Panc1 (cell line): Measurements from ENCODE around the gene CDK14. TPM values are rescaled to one million over a fixed set of nuclear protein-coding genes. Genes with fewer than 3 reads are reported as not detected.
"Not testable (repeated sequence)": the region's sequence is repeated elsewhere in the genome, so short reads cannot be mapped to it uniquely, and the experiment has no call there.

ENCODE experiments used
- ATAC-seq: fragments of 200-7000 bp; cut with Tn5 transposase; 2 replicates; pipeline ENCODE4 v1.9.1; 2020; ENCODE audit warnings: mild to moderate bottlenecking, moderate library complexity
- BruUV-seq: library from RNA; stranded (reverse); fragments of 400-500 nt; replicated peaks from 2 replicates; lab custom pipeline; 2021; lab: Mats Ljungman, UMichigan
- CTCF ChIA-PET: fragments of 300-600 bp; sonication (Branson Sonifier 250); formaldehyde crosslinking; loops from one replicate; lab custom pipeline; 2022; ENCODE audit warnings: antibody characterized with exemption; lab: Charles Lee
- POLR2A ChIA-PET: fragments of 300-600 bp; sonication (Branson Sonifier 250); formaldehyde crosslinking; loops from one replicate; lab custom pipeline; 2022; ENCODE audit warnings: antibody characterized with exemption; lab: Charles Lee
- DNase-seq: peaks from one replicate; pipeline ENCODE4 v3.0.0-alpha.2; 2010; ENCODE audit warnings: low read depth, low spot score
- H3K27ac ChIP-seq: 2 replicates; pipeline ENCODE4 v1.5.1; 2011; ENCODE audit warnings: mild to moderate bottlenecking, low read length, inconsistent platforms
- H3K27me3 ChIP-seq: fragments of 200-500 bp; sonication (Bioruptor generic); 2 replicates; pipeline ENCODE4 v1.6.0; 2014; ENCODE audit warnings: low read length, inconsistent platforms; ENCODE audit not compliant: control insufficient read depth, insufficient read depth
- H3K36me3 ChIP-seq: fragments of 200-500 bp; sonication (Bioruptor generic); 2 replicates; pipeline ENCODE4 v1.5.1; 2014; ENCODE audit warnings: inconsistent platforms, mild to moderate bottlenecking, low read length, moderate library complexity; ENCODE audit not compliant: control insufficient read depth, insufficient read depth
- H3K4me1 ChIP-seq: 2 replicates; pipeline ENCODE4 v1.5.1; 2011; ENCODE audit warnings: inconsistent platforms, mild to moderate bottlenecking, low read length, moderate library complexity; ENCODE audit not compliant: control insufficient read depth, insufficient read depth
- H3K4me3 ChIP-seq, 2 experiments: 2 replicates each; pipeline ENCODE4 v1.5.1; 2011 to 2012; ENCODE audit warnings: low read depth in 2 of 2, low read length in 2 of 2, mild to moderate bottlenecking in 2 of 2, inconsistent platforms in 1 of 2, moderate library complexity in 1 of 2
- H3K9me3 ChIP-seq: fragments of 200-500 bp; sonication (Bioruptor generic); 2 replicates; pipeline ENCODE4 v1.5.1; 2014; ENCODE audit warnings: low read depth, mild to moderate bottlenecking, inconsistent platforms, low read length, moderate library complexity; ENCODE audit not compliant: control insufficient read depth, insufficient read depth
- CTCF ChIP-seq: fragments of 450-650 bp; IDR thresholded peaks from 2 replicates; pipeline ENCODE4 v1.5.1; 2017; ENCODE audit warnings: mild to moderate bottlenecking
- POLR2AphosphoS5 ChIP-seq: IDR thresholded peaks from 2 replicates; pipeline ENCODE4 v1.6.1; 2012; ENCODE audit warnings: mild to moderate bottlenecking, low read depth, low read length, moderate library complexity
- REST ChIP-seq, 2 experiments: IDR thresholded peaks; 2 replicates each; pipeline ENCODE4 v1.6.1; 2011 to 2012; ENCODE audit warnings: low read depth in 2 of 2, control low read depth in 1 of 2, low read length in 1 of 2, mild to moderate bottlenecking in 1 of 2, moderate library complexity in 1 of 2; ENCODE audit not compliant: insufficient read depth in 1 of 2
- SIN3A ChIP-seq: IDR thresholded peaks from 2 replicates; pipeline ENCODE4 v1.6.1; 2012; ENCODE audit warnings: low read depth, mild to moderate bottlenecking, low read length, moderate library complexity, borderline replicate concordance; ENCODE audit not compliant: insufficient read depth
- TCF7L2 ChIP-seq: IDR thresholded peaks from 2 replicates; pipeline ENCODE4 v1.6.1; 2011; ENCODE audit warnings: mild to moderate bottlenecking, low read depth, low read length, inconsistent platforms
- in situ Hi-C: cut with HindIII; loops from 2 replicates; pipeline ENCODE4 v1.10.0; 2016; ENCODE audit warnings: low sequenced_read_pairs, low pct_unique_long_range_greater_than_20kb
- intact Hi-C: fragments of 100-400 bp; cut with micrococcal nuclease; formaldehyde crosslinking; loops from one replicate; pipeline ENCODE4 v1.10.0; 2022; ENCODE audit not compliant: unreplicated experiment
- total RNA-seq: library from RNA; stranded (reverse); gene quantifications from one replicate; pipeline ENCODE4 v1.2.1, GENCODE V29; 2021; ENCODE audit not compliant: unreplicated experiment

CDK14 gene
- total RNA-seq, 1 experiment from 2014 or later, result 3.0 TPM

- H3K4me3 ChIP-seq, result no peak overlapping the region
- no peaks in the 10 kb centered on the region for H3K4me1 ChIP-seq
- H3K27me3 ChIP-seq, result no peaks in the 10 kb centered on the region
- BruUV-seq, result no TSS peak
- no peak overlapping the region for H3K27ac ChIP-seq
- intact Hi-C loops, result no loop called here
- no peaks in the 10 kb centered on the region for H3K9me3 ChIP-seq
- in situ Hi-C loops, result no loop called here
- DNase-seq, result no peak
- ChIA-PET CTCF (no interaction called here), POLR2A (no interaction called here)
- TF ChIP-seq POLR2AphosphoS5, result no peak
- TF ChIP-seq REST (IDR thresholded peaks at IDR 0.05; ENCODE audit: insufficient read depth in 1 of 2, low read depth in 2 of 2, low read length in 1 of 2), result no peak
- no peak for TF ChIP-seq CTCF
- TF ChIP-seq SIN3A, result no peak
- TF ChIP-seq TCF7L2, result no peak
- no peak for ATAC-seq
- no peaks in the 10 kb centered on the region for H3K36me3 ChIP-seq
Observed at GRCh38 chr7:90631502-90631901, 35.4 kb downstream of the CDK14 start.

GRCh38 chr7:90639683-90640082 is 43.6 kb downstream of the CDK14 start:
- ATAC-seq, POLR2A ChIA-PET, intact Hi-C loops: not testable (repeated sequence)

GRCh38 chr7:90642978-90643377 is 46.9 kb downstream of the CDK14 start:
- no peak for ATAC-seq
- Histone ChIP-seq H3K27me3 (no peaks in the 10 kb centered on the region), H3K9me3 (no peaks in the 10 kb centered on the region), H3K36me3 (no peaks in the 10 kb centered on the region), H3K4me3 (no peak overlapping the region), H3K4me1 (no peaks in the 10 kb centered on the region), H3K27ac (no peak overlapping the region)
- TF ChIP-seq REST (IDR thresholded peaks at IDR 0.05; ENCODE audit: insufficient read depth in 1 of 2, low read depth in 2 of 2, low read length in 1 of 2), result no peak
- no peak for TF ChIP-seq POLR2AphosphoS5
- no peak for TF ChIP-seq SIN3A
- no peak for TF ChIP-seq CTCF
- no peak for TF ChIP-seq TCF7L2
- DNase-seq, result no peak
- no TSS peak for BruUV-seq
- in situ Hi-C loops (no loop called here), intact Hi-C loops (no loop called here)
- ChIA-PET CTCF (no interaction called here), POLR2A (no interaction called here)

More at GRCh38 chr7:90639683-90640082, 43.6 kb downstream of the CDK14 start:
- CTCF ChIA-PET, H3K36me3 ChIP-seq, in situ Hi-C loops, H3K9me3 ChIP-seq, DNase-seq, H3K27me3 ChIP-seq, H3K27ac ChIP-seq, BruUV-seq, H3K4me3 ChIP-seq, H3K4me1 ChIP-seq: not testable (repeated sequence)
